ENCODE results near the gene NOS3. TPM values are rescaled to one million over a fixed set of nuclear protein-coding genes. Genes with fewer than 3 reads are reported as not detected.

The NOS3 gene
- total and polyA plus RNA-seq, 9 of the 15 experiments (the other 6 are each of a cell fraction or from before 2014, with no cell fraction given), result 1.1 to 121 (median 23.6) TPM

GRCh38 chr7:151028131-151028947, 37.5 kb downstream of the NOS3 start, which contains the start of gene ABCB8 (continued):
- TF ChIP-seq TSHZ1 (CRISPR knock-in tag; IDR thresholded peaks at IDR 0.05), result no peak
- TF ChIP-seq PCBP1 (IDR thresholded peaks at IDR 0.05; ENCODE audit: low read depth, low read length, poor library complexity, severe bottlenecking), result no peak
- TF ChIP-seq ZNF79 (CRISPR knock-in tag; IDR thresholded peaks at IDR 0.05; ENCODE audit: low read depth), result peak; percentile 48; the same call in 1 of the 2 replicates
- TF ChIP-seq TRIM28 (IDR thresholded peaks at IDR 0.05), result no peak; the same call in none of the 2 replicates

- in situ Hi-C loops (cut with MboI), result no loop called here
- no peaks in the 10 kb centered on the region for H3K9me1 ChIP-seq (ENCODE audit: control insufficient read depth, insufficient read depth, low read length)
- peaks cover 35 to 55% of the 10 kb centered on the region in 2 experiments for H3K4me1 ChIP-seq (replicated peaks in 1 of 2; ENCODE audit: control insufficient read depth in 2 of 2, insufficient read depth in 2 of 2, low read length in 2 of 2)
- H3K36me3 ChIP-seq (ENCODE audit: control insufficient read depth, insufficient read depth, low read length), result peaks cover 37% of the 10 kb centered on the region; the same call in 2 of the 3 replicates
- H4K20me1 ChIP-seq (replicated peaks; ENCODE audit: control insufficient read depth, insufficient read depth, low read length), result no peaks in the 10 kb centered on the region
- intact Hi-C loops (cut with micrococcal nuclease), result loop anchor here (1.0 to 2.0 kb wide), 7 partner anchors 10 to 198 kb away; partner anchors contain the start of genes ABCF2 and TMUB1
- peak overlapping the region; percentile 64 to 91 for H3K9ac ChIP-seq (ENCODE audit: insufficient read depth in 1 of 2, low read depth in 2 of 2, low read length in 2 of 2)
- peaks cover 34% of the 10 kb centered on the region for H3K79me2 ChIP-seq (ENCODE audit: control insufficient read depth, insufficient read depth, low read length)
- CTCF ChIA-PET (ENCODE audit: low intra/inter-chr PET ratio), result interaction anchor here (0.6 to 2.4 kb wide), 6 partner anchors 21 to 144 kb away, joined by 3 to 33 read pairs (median 3); partner anchors contain the start of gene CDK5
- POLR2A ChIA-PET, result interaction anchor here (0.6 to 14.3 kb wide), 18 partner anchors 11 to 163 kb away, joined by 3 to 146 read pairs (median 4); partner anchors contain the start of gene TMUB1
- H3K27ac ChIP-seq (ENCODE audit: extremely low read depth, low read depth, low read length), result peak overlapping the region; percentile 64
- H3K27me3 ChIP-seq (ENCODE audit: control insufficient read depth in 2 of 2, insufficient read depth in 2 of 2, low read length in 2 of 2), result no peaks in the 10 kb centered on the region
- H3K4me3 ChIP-seq, result peak overlapping the region; percentile 58
- under 1% methylated on average over 17 of the region's 17 CpGs for WGBS (ENCODE audit: insufficient coverage, low coverage, missing lambda C conversion rate)
- no peak for FAIRE-seq
- no peak for DNase-seq (ENCODE audit: extremely low read depth in 1 of 4, low spot score in 3 of 4)
- H3K9me3 ChIP-seq (replicated peaks; ENCODE audit: control insufficient read depth, insufficient read depth, low read depth, low read length), result no peaks in the 10 kb centered on the region
- peak; percentile 0; the same call in 1 of the 3 replicates for ATAC-seq
- BruUV-seq (replicated peaks), result no TSS peak
- peak overlapping the region; percentile 94 for H2AFZ ChIP-seq (ENCODE audit: low read depth, low read length)
- peak overlapping the region; percentile 82 for H3K4me2 ChIP-seq (ENCODE audit: insufficient read depth, low read length)
- peak; percentile 14; the same call in 1 of the 2 replicates for TF ChIP-seq ZNF764 (CRISPR knock-in tag; IDR thresholded peaks at IDR 0.05; ENCODE audit: low read depth)
- no peak for TF ChIP-seq ZBTB11 (CRISPR knock-in tag; IDR thresholded peaks at IDR 0.05)
- TF ChIP-seq ZC3H11A (IDR thresholded peaks at IDR 0.05; ENCODE audit: low read depth, low read length), result no peak
Observed at GRCh38 chr7:151028948-151029501, 38.2 kb downstream of the NOS3 start.

Measured in K562 (cell line).